T-helper 17 cell (primary cell): ENCODE results near the gene BTBD7. TPM values are rescaled to one million over a fixed set of nuclear protein-coding genes. Genes with fewer than 3 reads are reported as not detected.
A peak's percentile ranks its signal among the peaks of the same experiment; 100 is the strongest.

Experiments used
- ATAC-seq: fragments of 150-1000 bp; cut with Tn5 transposase; 2 replicates; pipeline ENCODE4 v1.10.0; 2021; ENCODE audit warnings: mild to moderate bottlenecking, moderate library complexity
- DNase-seq, 3 donors: peaks; one replicate each; pipeline versions ENCODE4 v3.0.0 to v3.0.0-alpha.2; 2020 to 2021
- H3K9me3 ChIP-seq: one replicate; pipeline ENCODE4 v1.7.0; 2013; ENCODE audit warnings: low read length, mild to moderate bottlenecking; ENCODE audit not compliant: control insufficient read depth, poor library complexity, severe bottlenecking
- H3K27ac Mint-ChIP-seq: one replicate; pipeline ENCODE4 v1.8.0; 2022; ENCODE audit warnings: mild to moderate bottlenecking, moderate library complexity, mixed read lengths
- H3K27me3 Mint-ChIP-seq: one replicate; pipeline ENCODE4 v1.8.0; 2022; ENCODE audit warnings: mixed read lengths
- H3K36me3 Mint-ChIP-seq: one replicate; pipeline ENCODE4 v1.8.0; 2022; ENCODE audit warnings: low read depth, mixed read lengths
- H3K4me1 Mint-ChIP-seq: one replicate; pipeline ENCODE4 v1.8.0; 2022; ENCODE audit warnings: mild to moderate bottlenecking, mixed read lengths
- H3K4me3 Mint-ChIP-seq: one replicate; pipeline ENCODE4 v1.8.0; 2022; ENCODE audit warnings: mild to moderate bottlenecking, moderate library complexity, mixed read lengths
- total RNA-seq, 4 donors: library from RNA in 2 of 4; stranded (reverse) in 2 of 4; gene quantifications; one replicate each; pipeline ENCODE4 v1.2.3 and lab custom pipeline; 2022 to 2026

The BTBD7 gene
- total RNA-seq, 2 donors from 2014 or later, result 22.5 to 22.8 TPM

- H3K27me3 Mint-ChIP-seq, result no peaks in the 10 kb centered on the region
- H3K4me1 Mint-ChIP-seq, result peaks cover 6% of the 10 kb centered on the region
- no peak overlapping the region for H3K4me3 Mint-ChIP-seq
- no peaks in the 10 kb centered on the region for H3K9me3 ChIP-seq
- ATAC-seq, result no peak
- no peaks in the 10 kb centered on the region for H3K36me3 Mint-ChIP-seq
- DNase-seq, result no peak
- H3K27ac Mint-ChIP-seq, result no peak overlapping the region
Observed at GRCh38 chr14:93337884-93338283, 5.0 kb upstream of the BTBD7 start.

GRCh38 chr14:93337143-93337753 is 4.4 kb upstream of the BTBD7 start:
- ATAC-seq (no peak), DNase-seq (no peak)
- no peaks in the 10 kb centered on the region for H3K9me3 ChIP-seq
- Mint-ChIP-seq H3K4me1 (peaks cover 6% of the 10 kb centered on the region), H3K36me3 (no peaks in the 10 kb centered on the region), H3K4me3 (no peak overlapping the region), H3K27ac (no peak overlapping the region), H3K27me3 (no peaks in the 10 kb centered on the region)

GRCh38 chr14:93333631-93334103 is 831 bp upstream of the BTBD7 start:
- Mint-ChIP-seq H3K36me3 (no peaks in the 10 kb centered on the region), H3K27ac (peak overlapping the region; percentile 77), H3K4me1 (peaks cover 31% of the 10 kb centered on the region), H3K4me3 (peak overlapping the region; percentile 94), H3K27me3 (no peaks in the 10 kb centered on the region)
- no peaks in the 10 kb centered on the region for H3K9me3 ChIP-seq
- ATAC-seq (no peak), DNase-seq (no peak)

- no peaks in the 10 kb centered on the region for H3K9me3 ChIP-seq
- DNase-seq, result no peak
- peak; percentile 45 for ATAC-seq
- H3K27me3 Mint-ChIP-seq, result no peaks in the 10 kb centered on the region
- peak overlapping the region; percentile 77 for H3K27ac Mint-ChIP-seq
- no peaks in the 10 kb centered on the region for H3K36me3 Mint-ChIP-seq
- peak overlapping the region; percentile 94 for H3K4me3 Mint-ChIP-seq
- H3K4me1 Mint-ChIP-seq, result peaks cover 32% of the 10 kb centered on the region
Observed at GRCh38 chr14:93332397-93332852, 411 bp downstream of the BTBD7 start.

- ATAC-seq (no peak), DNase-seq (no peak)
- peaks cover 33% of the 10 kb centered on the region for H3K4me1 Mint-ChIP-seq
Observed at GRCh38 chr14:93331728-93332396, 974 bp downstream of the BTBD7 start.

GRCh38 chr14:93331002-93331727 is 1.7 kb downstream of the BTBD7 start:
- Mint-ChIP-seq H3K27ac (peak overlapping the region; percentile 77), H3K27me3 (no peaks in the 10 kb centered on the region), H3K36me3 (no peaks in the 10 kb centered on the region), H3K4me3 (peak overlapping the region; percentile 94), H3K4me1 (peaks cover 33% of the 10 kb centered on the region)
- DNase-seq (no peak), ATAC-seq (no peak)
- H3K9me3 ChIP-seq, result no peaks in the 10 kb centered on the region

More at GRCh38 chr14:93331728-93332396, 974 bp downstream of the BTBD7 start:
- Mint-ChIP-seq H3K36me3 (no peaks in the 10 kb centered on the region), H3K27ac (peak overlapping the region; percentile 77), H3K27me3 (no peaks in the 10 kb centered on the region), H3K4me3 (peak overlapping the region; percentile 94)
- no peaks in the 10 kb centered on the region for H3K9me3 ChIP-seq

- no peaks in the 10 kb centered on the region for H3K36me3 Mint-ChIP-seq
- no peaks in the 10 kb centered on the region for H3K27me3 Mint-ChIP-seq
- ATAC-seq (no peak), DNase-seq (no peak)
- H3K27ac Mint-ChIP-seq, result peak overlapping the region; percentile 27
- H3K9me3 ChIP-seq, result no peaks in the 10 kb centered on the region
- H3K4me3 Mint-ChIP-seq, result peak overlapping the region; percentile 39
- peaks cover 33% of the 10 kb centered on the region for H3K4me1 Mint-ChIP-seq
Observed at GRCh38 chr14:93330609-93331000, 2.2 kb downstream of the BTBD7 start.

- Mint-ChIP-seq H3K36me3 (no peaks in the 10 kb centered on the region), H3K27me3 (no peaks in the 10 kb centered on the region), H3K27ac (peak overlapping the region; percentile 27), H3K4me3 (no peak overlapping the region), H3K4me1 (peaks cover 36% of the 10 kb centered on the region)
- ATAC-seq (no peak), DNase-seq (no peak)
- no peaks in the 10 kb centered on the region for H3K9me3 ChIP-seq
Observed at GRCh38 chr14:93329965-93330608, 2.7 kb downstream of the BTBD7 start.

GRCh38 chr14:93328546-93328945 is 4.3 kb downstream of the BTBD7 start:
- Mint-ChIP-seq H3K4me1 (peaks cover 41% of the 10 kb centered on the region), H3K4me3 (no peak overlapping the region)

GRCh38 chr14:93326196-93326595 is 6.6 kb downstream of the BTBD7 start:
- Mint-ChIP-seq H3K36me3 (peaks cover 3% of the 10 kb centered on the region), H3K4me1 (peaks cover 39% of the 10 kb centered on the region), H3K27ac (no peak overlapping the region), H3K27me3 (no peaks in the 10 kb centered on the region), H3K4me3 (no peak overlapping the region)
- ATAC-seq, result no peak
- no peaks in the 10 kb centered on the region for H3K9me3 ChIP-seq
- no peak for DNase-seq

More at GRCh38 chr14:93328546-93328945, 4.3 kb downstream of the BTBD7 start:
- Mint-ChIP-seq H3K36me3 (peaks cover 3% of the 10 kb centered on the region), H3K27me3 (no peaks in the 10 kb centered on the region), H3K27ac (no peak overlapping the region)
- no peaks in the 10 kb centered on the region for H3K9me3 ChIP-seq
- ATAC-seq, result no peak
- DNase-seq, result no peak

- no peaks in the 10 kb centered on the region for H3K9me3 ChIP-seq
- Mint-ChIP-seq H3K4me3 (no peak overlapping the region), H3K27me3 (no peaks in the 10 kb centered on the region), H3K27ac (peak overlapping the region; percentile 34), H3K4me1 (peaks cover 35% of the 10 kb centered on the region), H3K36me3 (peaks cover 3% of the 10 kb centered on the region)
- no peak for DNase-seq
- ATAC-seq, result no peak
Observed at GRCh38 chr14:93323600-93324174, 9.1 kb downstream of the BTBD7 start.

- Mint-ChIP-seq H3K4me3 (no peak overlapping the region), H3K27me3 (no peaks in the 10 kb centered on the region), H3K27ac (peak overlapping the region; percentile 34), H3K36me3 (peaks cover 3% of the 10 kb centered on the region), H3K4me1 (peaks cover 39% of the 10 kb centered on the region)
- no peak for DNase-seq
- H3K9me3 ChIP-seq, result no peaks in the 10 kb centered on the region
- ATAC-seq, result no peak
Observed at GRCh38 chr14:93322929-93323599, 9.8 kb downstream of the BTBD7 start.
